GM21576 (cell line): Measurements from ENCODE around the gene SLC38A2.

Experiments used
- ATAC-seq: cut with Tn5 transposase; IDR thresholded peaks from one replicate; pipeline ENCODE4 v1.9.1; 2021; ENCODE audit warnings: mild to moderate bottlenecking, moderate library complexity; ENCODE audit not compliant: unreplicated experiment

The SLC38A2 gene

GRCh38 chr12:46362895-46363581 is 9.5 kb downstream of the SLC38A2 start:
- no peak for ATAC-seq

GRCh38 chr12:46361667-46362034 is 10.9 kb downstream of the SLC38A2 start:
- ATAC-seq = no peak

GRCh38 chr12:46360908-46361666 is 11.5 kb downstream of the SLC38A2 start:
- peak; percentile 74 for ATAC-seq

GRCh38 chr12:46360370-46360769 is 12.2 kb downstream of the SLC38A2 start:
- ATAC-seq = no peak

- ATAC-seq = no peak
These were observed 12.8 kb downstream of the SLC38A2 start for GRCh38 chr12:46359667-46360280.

- ATAC-seq = no peak
These were observed 13.5 kb downstream of the SLC38A2 start for GRCh38 chr12:46358791-46359666.

- no peak for ATAC-seq
These were observed 14.3 kb downstream of the SLC38A2 start for GRCh38 chr12:46358325-46358700.

GRCh38 chr12:46357438-46358324 is 14.9 kb downstream of the SLC38A2 start:
- ATAC-seq = no peak

GRCh38 chr12:46356655-46357437 is 15.7 kb downstream of the SLC38A2 start:
- no peak for ATAC-seq

GRCh38 chr12:46354802-46355199 is 17.8 kb downstream of the SLC38A2 start:
- no peak for ATAC-seq

GRCh38 chr12:46354111-46354801 is 18.3 kb downstream of the SLC38A2 start:
- no peak for ATAC-seq

GRCh38 chr12:46351886-46352650 is 20.5 kb downstream of the SLC38A2 start:
- ATAC-seq = no peak

- no peak for ATAC-seq
These were observed 21.4 kb downstream of the SLC38A2 start for GRCh38 chr12:46351138-46351537.

- no peak for ATAC-seq
These were observed 23.3 kb downstream of the SLC38A2 start for GRCh38 chr12:46349253-46349652.

GRCh38 chr12:46343118-46343852 is 29.3 kb downstream of the SLC38A2 start:
- no peak for ATAC-seq

GRCh38 chr12:46342562-46343033 is 30.0 kb downstream of the SLC38A2 start:
- ATAC-seq = no peak

- ATAC-seq = no peak
These were observed 33.5 kb downstream of the SLC38A2 start for GRCh38 chr12:46339051-46339450.
